Activated CD4-positive, alpha-beta memory T cell treated with anti-CD3 and anti-CD28 coated beads, Interleukin-2, amount 10 ng/mL, durations not matched to agents 7 days and 5 days (primary cell): Measurements from ENCODE around the gene HBZ. TPM values are rescaled to one million over a fixed set of nuclear protein-coding genes. Genes with fewer than 3 reads are reported as not detected.
A peak's percentile ranks its signal among the peaks of the same experiment; 100 is the strongest.
"Not testable (repeated sequence)": the region's sequence is repeated elsewhere in the genome, so short reads cannot be mapped to it uniquely, and the experiment has no call there.

Experiments
- CTCF ChIA-PET: fragments of 350-600 bp; sonication (Branson Sonifier 250); formaldehyde crosslinking; loops from one replicate; lab custom pipeline; 2021; ENCODE audit warnings: antibody characterized with exemption, inconsistent platforms; lab: Charles Lee
- POLR2A ChIA-PET: fragments of 350-600 bp; sonication (Branson Sonifier 250); formaldehyde crosslinking; loops from one replicate; lab custom pipeline; 2021; ENCODE audit warnings: antibody characterized with exemption; lab: Charles Lee
- DNase-seq: peaks from one replicate; pipeline ENCODE4 v3.0.0-alpha.2; 2020
- H3K27ac Mint-ChIP-seq: one replicate; pipeline ENCODE4 v1.8.0; 2021; ENCODE audit warnings: mild to moderate bottlenecking, mixed read lengths
- H3K27me3 Mint-ChIP-seq: one replicate; pipeline ENCODE4 v1.8.0; 2021; ENCODE audit warnings: mixed read lengths
- H3K36me3 Mint-ChIP-seq: one replicate; pipeline ENCODE4 v1.8.0; 2021; ENCODE audit warnings: low read depth, mixed read lengths
- H3K4me1 Mint-ChIP-seq: one replicate; pipeline ENCODE4 v1.8.0; 2021; ENCODE audit warnings: mixed read lengths
- H3K4me3 Mint-ChIP-seq: one replicate; pipeline ENCODE4 v1.8.0; 2021; ENCODE audit warnings: mild to moderate bottlenecking, mixed read lengths
- H3K9me3 Mint-ChIP-seq: one replicate; pipeline ENCODE4 v1.8.0; 2021; ENCODE audit warnings: mixed read lengths
- total RNA-seq, 2 experiments: library from RNA; stranded (reverse); gene quantifications; one replicate each; pipeline ENCODE4 v1.2.3, GENCODE V29; 2021

Gene HBZ
- total RNA-seq, 2 experiments from 2014 or later = not detected

DNA sequence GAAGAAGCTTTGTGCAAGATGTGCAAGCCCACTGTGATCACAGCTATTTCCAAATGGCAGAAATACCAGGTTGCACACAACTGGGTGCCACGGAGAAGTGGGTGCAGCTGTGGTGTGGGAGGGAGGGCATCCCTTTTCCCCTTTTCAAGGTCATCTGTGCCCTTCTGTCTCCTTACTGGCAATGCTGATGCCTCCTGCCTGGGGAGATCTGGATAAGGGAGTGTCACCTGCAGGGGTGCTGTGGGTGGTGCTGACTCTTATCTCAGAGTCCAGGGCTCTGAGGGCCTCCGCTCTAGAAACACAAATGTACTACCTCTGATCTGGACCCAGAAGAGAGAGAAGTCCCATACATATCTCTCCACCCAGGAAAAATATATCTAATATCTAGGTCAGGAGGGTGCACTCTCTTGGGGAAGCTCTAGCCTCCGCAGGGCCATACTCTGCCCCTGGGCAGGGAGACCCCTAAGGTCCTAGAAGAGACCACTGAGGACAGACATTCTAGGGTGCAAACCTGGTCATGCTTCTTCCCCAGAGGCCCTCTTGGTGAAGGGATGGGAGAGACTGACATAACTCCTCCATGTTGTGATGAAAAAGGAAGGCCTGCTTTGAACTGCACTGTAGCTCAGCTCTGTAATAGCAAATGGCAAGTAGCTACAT lies 32.5 kb upstream of the HBZ start:
- no peak overlapping the region for H3K27ac Mint-ChIP-seq
- no peak for DNase-seq
- POLR2A ChIA-PET = interaction anchor here (0.9 to 1.3 kb wide), 2 partner anchors 9 to 13 kb away, joined by 3 read pairs; no protein-coding TSS in a partner anchor
- H3K27me3 Mint-ChIP-seq = no peaks in the 10 kb centered on the region
- peaks cover 4% of the 10 kb centered on the region for H3K36me3 Mint-ChIP-seq
- H3K9me3 Mint-ChIP-seq = no peaks in the 10 kb centered on the region
- CTCF ChIA-PET = interaction anchor here (0.6 to 3.9 kb wide), 6 partner anchors 13 to 241 kb away, joined by 3 to 17 read pairs (median 5); no protein-coding TSS in a partner anchor
- no peaks in the 10 kb centered on the region for H3K4me1 Mint-ChIP-seq
- H3K4me3 Mint-ChIP-seq = no peak overlapping the region

DNA sequence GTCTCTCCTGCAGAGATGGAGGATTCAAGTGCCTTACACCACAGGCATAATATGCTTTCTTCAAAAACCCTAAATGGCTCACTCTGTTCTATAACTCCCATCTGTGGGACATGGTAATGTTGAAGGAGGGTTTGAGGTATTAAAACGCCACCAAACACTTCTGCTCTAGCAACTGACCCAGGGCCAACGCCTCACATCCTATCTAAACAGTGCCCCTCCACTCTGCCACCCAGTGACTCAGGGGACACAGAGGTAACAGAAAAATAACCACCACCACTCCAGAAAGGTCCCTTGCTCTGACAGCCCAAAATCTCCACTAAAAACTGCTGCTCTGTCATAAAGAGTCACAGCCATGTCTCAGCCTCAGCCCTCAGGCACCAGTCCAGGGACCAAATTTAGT lies 31.7 kb upstream of the HBZ start:
- Mint-ChIP-seq H3K9me3 (no peaks in the 10 kb centered on the region), H3K4me1 (no peaks in the 10 kb centered on the region), H3K4me3 (no peak overlapping the region), H3K27ac (no peak overlapping the region), H3K36me3 (peaks cover 4% of the 10 kb centered on the region), H3K27me3 (no peaks in the 10 kb centered on the region)
- ChIA-PET POLR2A (no interaction called here), CTCF (interaction anchor here (1.6 kb wide), 1 partner anchor 14 kb away, joined by 6 read pairs; no protein-coding TSS in a partner anchor)
- DNase-seq = no peak

DNA sequence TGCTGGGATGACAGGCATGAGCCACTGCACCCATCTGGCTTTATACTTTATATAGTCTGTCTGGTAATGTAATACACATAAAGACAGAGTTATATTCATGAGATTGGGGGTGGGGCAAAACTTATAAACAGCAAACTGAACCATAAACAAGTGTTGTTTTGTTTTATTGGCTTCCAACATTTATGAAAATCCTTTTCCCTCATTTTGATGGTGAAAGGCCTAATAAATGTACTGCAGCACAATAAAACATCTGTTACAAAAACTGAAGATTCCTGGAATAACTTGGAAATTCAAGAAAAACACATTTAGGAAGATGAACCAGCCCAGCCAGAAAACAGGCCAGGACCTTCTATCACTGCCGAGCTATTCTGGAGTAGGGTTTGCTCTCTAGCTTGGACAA lies 30.1 kb upstream of the HBZ start:
- Mint-ChIP-seq H3K4me1 (no peaks in the 10 kb centered on the region), H3K27me3 (no peaks in the 10 kb centered on the region), H3K9me3 (no peaks in the 10 kb centered on the region), H3K36me3 (no peaks in the 10 kb centered on the region), H3K27ac (no peak overlapping the region), H3K4me3 (no peak overlapping the region)
- ChIA-PET CTCF (interaction anchor here (0.6 to 1.0 kb wide), 2 partner anchors 15 to 333 kb away, joined by 3 read pairs; no protein-coding TSS in a partner anchor), POLR2A (no interaction called here)
- DNase-seq = no peak

DNA sequence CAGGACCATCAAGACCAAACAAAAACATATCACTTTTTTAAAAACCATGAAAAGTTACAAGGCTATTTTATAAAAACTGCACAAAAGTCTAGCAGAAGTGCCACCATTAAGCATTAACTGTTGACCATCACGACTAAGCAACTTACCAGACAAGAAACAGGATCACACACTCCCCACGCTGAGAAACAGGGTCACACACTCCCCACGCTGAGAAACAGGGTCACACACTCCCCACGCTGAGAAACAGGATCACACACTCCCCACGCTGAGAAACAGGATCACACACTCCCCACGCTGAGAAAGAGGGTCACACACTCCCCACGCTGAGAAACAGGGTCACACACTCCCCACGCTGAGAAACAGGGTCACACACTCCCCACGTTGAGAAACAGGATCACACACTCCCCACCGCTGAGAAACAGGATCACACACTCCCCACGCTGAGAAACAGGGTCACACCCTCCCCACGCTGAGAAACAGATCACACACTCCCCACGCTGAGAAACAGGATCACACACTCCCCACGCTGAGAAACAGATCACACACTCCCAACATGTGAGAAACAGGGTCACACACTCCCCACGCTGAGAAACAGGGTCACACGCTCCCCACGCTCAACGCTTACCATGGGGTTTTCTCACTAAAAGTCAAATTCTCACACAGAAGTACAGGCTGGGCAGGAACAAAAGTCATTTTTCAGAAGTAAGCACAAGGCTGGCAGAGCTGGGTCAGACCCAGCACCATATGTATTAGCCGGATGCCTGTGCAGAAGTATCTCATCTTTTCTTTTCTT lies 28.7 kb upstream of the HBZ start:
- H3K27ac Mint-ChIP-seq, H3K4me1 Mint-ChIP-seq, H3K9me3 Mint-ChIP-seq, CTCF ChIA-PET, DNase-seq, H3K36me3 Mint-ChIP-seq, H3K27me3 Mint-ChIP-seq, H3K4me3 Mint-ChIP-seq, POLR2A ChIA-PET: not testable (repeated sequence)

DNA sequence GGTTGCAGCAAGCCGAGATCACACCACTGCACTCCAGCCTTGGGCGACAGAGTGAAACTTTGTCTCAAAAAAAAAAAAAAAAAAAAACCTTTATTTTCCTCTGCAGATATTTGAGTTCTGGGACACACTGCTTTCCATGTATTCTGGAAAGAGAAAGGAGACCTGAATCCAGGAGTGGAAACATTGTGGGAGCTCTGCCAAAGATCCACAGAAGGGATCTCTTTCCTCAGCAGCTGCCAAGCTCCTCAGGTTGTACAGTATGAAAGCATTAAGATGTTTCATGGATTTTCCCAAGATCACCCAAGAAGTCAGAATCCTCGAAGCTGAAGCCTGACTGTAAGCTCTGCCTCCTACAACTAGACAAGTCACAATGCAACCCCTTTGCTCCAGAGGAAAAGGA lies 27.4 kb upstream of the HBZ start:
- ChIA-PET CTCF (interaction anchor here (0.7 to 2.3 kb wide), 3 partner anchors 8 to 33 kb away, joined by 3 to 8 read pairs (median 5); no protein-coding TSS in a partner anchor), POLR2A (no interaction called here)
- Mint-ChIP-seq H3K36me3 (no peaks in the 10 kb centered on the region), H3K27ac (no peak overlapping the region), H3K4me1 (peaks cover 9% of the 10 kb centered on the region), H3K27me3 (no peaks in the 10 kb centered on the region), H3K4me3 (no peak overlapping the region), H3K9me3 (no peaks in the 10 kb centered on the region)
- no peak for DNase-seq

DNA sequence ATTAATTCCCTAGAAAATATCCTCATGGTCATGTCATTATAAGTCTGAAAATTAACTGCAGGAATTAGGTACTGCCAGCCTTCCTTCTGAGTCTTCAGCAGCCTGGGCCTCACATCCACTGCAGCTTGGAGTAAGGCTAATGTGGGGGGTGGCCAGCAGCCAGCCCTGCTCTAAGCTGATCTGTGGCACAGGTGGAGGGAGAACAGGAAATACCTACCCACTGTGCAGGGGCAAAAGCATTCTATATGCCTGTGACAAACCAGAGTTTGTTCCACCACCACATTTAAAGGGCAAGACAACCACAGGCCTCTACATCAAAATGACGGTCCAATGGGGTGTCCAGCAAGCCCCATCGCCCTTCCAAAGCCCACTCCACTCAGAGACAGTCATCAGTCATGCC lies 23.4 kb upstream of the HBZ start:
- no peak for DNase-seq
- peaks cover 23% of the 10 kb centered on the region for H3K4me1 Mint-ChIP-seq
- POLR2A ChIA-PET = interaction anchor here (1.0 kb wide), 1 partner anchor 9 kb away, joined by 3 read pairs; no protein-coding TSS in a partner anchor
- no peaks in the 10 kb centered on the region for H3K9me3 Mint-ChIP-seq
- H3K27me3 Mint-ChIP-seq = no peaks in the 10 kb centered on the region
- CTCF ChIA-PET = no interaction called here
- H3K4me3 Mint-ChIP-seq = no peak overlapping the region
- H3K36me3 Mint-ChIP-seq = no peaks in the 10 kb centered on the region
- H3K27ac Mint-ChIP-seq = no peak overlapping the region

DNA sequence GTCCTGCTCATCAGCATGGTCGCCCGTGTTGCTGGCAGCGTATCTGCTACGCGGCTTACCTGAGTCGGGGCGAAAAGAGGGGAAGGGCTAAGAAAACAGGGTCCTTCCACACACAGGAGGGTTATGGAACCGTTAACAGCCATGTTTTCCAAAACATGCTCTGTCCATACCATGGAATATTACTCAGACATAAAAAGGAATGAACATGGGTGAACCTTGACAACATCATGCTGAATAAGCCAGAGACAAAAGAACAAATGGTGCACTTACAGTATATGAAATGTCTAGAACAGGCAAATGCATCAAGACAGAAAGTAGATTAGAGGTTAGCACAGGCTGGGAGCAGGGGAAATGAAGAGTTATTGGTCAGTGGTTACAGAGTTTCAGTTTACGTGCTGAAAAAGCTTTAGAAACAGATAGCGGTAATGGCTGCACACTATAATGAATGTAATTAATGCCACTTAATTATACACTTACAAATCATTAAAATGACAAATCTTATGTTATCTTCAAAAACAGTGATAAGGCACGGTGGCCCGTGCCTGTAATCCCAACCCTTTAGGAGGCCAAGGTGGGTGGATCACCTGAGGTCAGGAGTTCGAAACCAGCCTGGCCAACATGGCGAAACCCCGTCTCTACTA lies 21.8 kb upstream of the HBZ start:
- Mint-ChIP-seq H3K9me3 (no peaks in the 10 kb centered on the region), H3K4me3 (no peak overlapping the region), H3K27ac (no peak overlapping the region), H3K36me3 (peaks cover 3% of the 10 kb centered on the region), H3K27me3 (no peaks in the 10 kb centered on the region), H3K4me1 (peaks cover 34% of the 10 kb centered on the region)
- POLR2A ChIA-PET = no interaction called here
- CTCF ChIA-PET = interaction anchor here (2.0 kb wide), 1 partner anchor 24 kb away, joined by 4 read pairs; no protein-coding TSS in a partner anchor
- DNase-seq = no peak

DNA sequence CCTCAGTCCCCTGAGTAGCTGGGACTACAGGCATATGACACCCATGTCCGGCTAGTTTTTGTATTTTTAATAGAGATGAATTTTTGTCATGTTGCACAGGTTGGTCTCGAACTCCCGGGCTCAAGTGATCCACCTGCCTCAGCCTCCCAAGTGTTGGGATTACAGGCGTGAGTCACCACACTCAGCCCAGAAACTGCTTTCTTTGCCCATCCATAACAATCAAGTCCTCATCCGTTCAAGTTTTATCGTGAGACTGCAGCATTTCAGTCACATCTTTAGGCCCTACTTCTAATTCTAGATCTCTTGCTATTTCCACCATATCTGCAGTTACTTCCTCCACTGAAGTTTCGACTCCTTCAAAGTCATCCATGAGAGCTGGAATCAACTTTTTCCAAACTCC lies 20.3 kb upstream of the HBZ start:
- no peak overlapping the region for H3K27ac Mint-ChIP-seq
- H3K27me3 Mint-ChIP-seq = no peaks in the 10 kb centered on the region
- no peaks in the 10 kb centered on the region for H3K9me3 Mint-ChIP-seq
- peaks cover 41% of the 10 kb centered on the region for H3K4me1 Mint-ChIP-seq
- H3K4me3 Mint-ChIP-seq = no peak overlapping the region
- H3K36me3 Mint-ChIP-seq = peaks cover 6% of the 10 kb centered on the region
- ChIA-PET CTCF (interaction anchor here (2.0 kb wide), 1 partner anchor 25 kb away, joined by 4 read pairs; no protein-coding TSS in a partner anchor), POLR2A (no interaction called here)
- no peak for DNase-seq

DNA sequence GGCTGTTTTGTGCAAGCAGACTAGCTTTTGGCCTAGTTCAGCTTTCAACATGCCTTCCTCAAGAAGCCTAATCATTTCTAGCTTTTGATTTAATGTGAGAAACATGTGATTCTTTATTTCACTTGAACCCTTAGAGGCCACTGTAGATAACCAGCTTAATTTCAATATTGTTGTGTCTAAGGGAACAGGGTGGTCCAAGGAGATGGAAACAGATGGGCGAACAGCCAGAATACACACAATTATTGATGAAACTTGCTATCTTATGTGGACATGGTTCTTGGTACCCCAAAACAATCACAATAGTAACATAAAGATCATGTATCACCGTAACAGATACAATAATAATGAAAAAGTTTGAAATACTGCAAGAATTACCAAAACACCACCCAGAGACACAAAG lies 18.7 kb upstream of the HBZ start:
- H3K4me1 Mint-ChIP-seq = peaks cover 47% of the 10 kb centered on the region
- no peaks in the 10 kb centered on the region for H3K9me3 Mint-ChIP-seq
- DNase-seq = no peak
- H3K27me3 Mint-ChIP-seq = no peaks in the 10 kb centered on the region
- no peak overlapping the region for H3K27ac Mint-ChIP-seq
- H3K36me3 Mint-ChIP-seq = peaks cover 6% of the 10 kb centered on the region
- H3K4me3 Mint-ChIP-seq = no peak overlapping the region
- POLR2A ChIA-PET = no interaction called here
- CTCF ChIA-PET = interaction anchor here (1.4 to 2.2 kb wide), 2 partner anchors 15 to 27 kb away, joined by 9 to 15 read pairs; no protein-coding TSS in a partner anchor

DNA sequence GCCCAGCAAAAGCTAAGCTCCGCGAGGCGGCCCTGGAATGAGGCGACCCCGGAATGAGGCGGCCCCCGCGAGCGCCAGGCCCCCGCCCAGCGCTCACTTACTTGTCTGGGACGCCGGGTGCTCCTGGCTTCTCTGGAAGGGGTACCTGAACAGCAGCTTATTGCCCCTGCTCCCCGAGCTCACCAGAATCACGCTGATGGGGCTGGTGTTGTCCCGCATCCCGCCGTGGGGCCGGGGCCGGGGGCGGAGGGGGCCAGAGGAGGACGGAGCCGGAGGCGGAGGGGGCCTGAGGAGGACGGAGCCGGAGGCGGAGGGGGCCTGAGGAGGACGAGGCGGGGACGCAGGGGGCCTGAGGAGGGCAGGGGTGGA lies 14.4 kb upstream of the HBZ start:
- H3K4me3 Mint-ChIP-seq = peak overlapping the region; percentile 75
- H3K27me3 Mint-ChIP-seq = peaks cover 2% of the 10 kb centered on the region
- DNase-seq = peak; percentile 41
- no peaks in the 10 kb centered on the region for H3K9me3 Mint-ChIP-seq
- ChIA-PET CTCF (no interaction called here), POLR2A (no interaction called here)
- peak overlapping the region; percentile 69 for H3K27ac Mint-ChIP-seq
- peaks cover 6% of the 10 kb centered on the region for H3K36me3 Mint-ChIP-seq
- peaks cover 32% of the 10 kb centered on the region for H3K4me1 Mint-ChIP-seq

DNA sequence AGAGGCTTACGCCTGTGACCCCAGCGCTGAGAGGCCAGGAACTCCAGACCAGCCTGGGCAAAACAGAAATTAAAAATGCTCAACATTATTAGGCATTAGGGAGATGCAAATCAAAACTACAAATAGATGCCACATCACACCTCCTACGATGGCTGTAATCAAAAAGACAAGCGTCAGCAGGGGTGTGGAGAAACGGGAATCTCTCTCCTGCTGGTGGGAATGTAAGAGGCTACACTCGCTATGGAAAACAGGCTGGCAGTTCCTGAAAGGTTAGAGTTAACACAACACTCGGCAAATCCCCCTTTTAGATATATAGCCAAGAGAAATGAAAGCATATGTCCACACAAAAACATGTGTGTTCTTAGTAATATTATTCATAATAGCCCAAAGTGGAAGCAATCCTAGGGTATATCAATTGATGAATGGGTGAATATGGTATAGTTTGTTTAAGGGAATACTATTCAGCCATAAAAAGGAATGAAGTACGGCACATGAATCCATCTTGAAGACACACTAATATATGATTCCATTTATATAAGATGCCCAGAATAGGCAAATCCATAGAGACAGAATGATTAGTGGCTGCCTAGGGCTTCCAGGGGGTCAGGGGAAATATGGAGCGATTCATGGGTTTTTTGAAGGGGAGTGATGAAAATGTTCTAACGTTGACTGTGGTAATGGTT lies 12.1 kb upstream of the HBZ start:
- H3K27ac Mint-ChIP-seq = peak overlapping the region; percentile 18
- peaks cover 9% of the 10 kb centered on the region for H3K27me3 Mint-ChIP-seq
- ChIA-PET CTCF (interaction anchor here (1.0 kb wide), 1 partner anchor 30 kb away, joined by 5 read pairs; no protein-coding TSS in a partner anchor), POLR2A (no interaction called here)
- H3K9me3 Mint-ChIP-seq = no peaks in the 10 kb centered on the region
- peaks cover 3% of the 10 kb centered on the region for H3K36me3 Mint-ChIP-seq
- DNase-seq = no peak
- H3K4me1 Mint-ChIP-seq = peaks cover 18% of the 10 kb centered on the region
- peak overlapping the region; percentile 38 for H3K4me3 Mint-ChIP-seq

DNA sequence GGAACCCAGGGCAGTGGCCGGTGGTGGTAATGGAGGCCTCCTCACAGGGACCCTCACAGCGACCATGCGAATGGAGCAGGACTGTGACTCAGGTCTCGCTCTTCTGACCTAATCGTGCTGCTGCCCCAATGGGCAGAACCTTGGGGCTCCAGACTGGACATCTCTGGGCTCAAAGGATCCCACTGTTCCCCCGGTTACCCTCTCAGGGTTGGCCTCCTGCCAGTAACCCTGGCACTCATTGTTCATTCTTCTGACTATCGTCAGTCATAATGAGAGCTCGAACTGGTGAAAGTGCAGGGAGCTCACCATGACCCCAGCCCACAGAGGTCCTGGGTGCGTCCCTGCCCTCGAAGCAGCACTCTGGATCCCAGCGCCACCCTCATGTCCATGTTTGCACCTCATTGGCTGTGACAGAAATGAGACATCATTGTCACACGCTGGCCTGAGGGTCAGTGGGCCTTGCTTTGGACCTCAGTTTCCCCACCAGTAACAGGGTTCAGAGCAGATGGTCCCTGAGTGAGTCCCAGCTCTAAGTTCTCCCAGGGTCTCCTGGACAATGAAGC lies 10.0 kb upstream of the HBZ start:
- Mint-ChIP-seq H3K27me3 (peaks cover 15% of the 10 kb centered on the region), H3K4me3 (no peak overlapping the region), H3K27ac (no peak overlapping the region), H3K9me3 (no peaks in the 10 kb centered on the region), H3K36me3 (no peaks in the 10 kb centered on the region), H3K4me1 (peaks cover 6% of the 10 kb centered on the region)
- POLR2A ChIA-PET = no interaction called here
- CTCF ChIA-PET = no interaction called here
- DNase-seq = no peak
